GM23338 (cell line): ENCODE measurements around the gene TMEM145. TPM values are rescaled to one million over a fixed set of nuclear protein-coding genes. Genes with fewer than 3 reads are reported as not detected.

Experiments used
- ATAC-seq: fragments of 200-7000 bp; cut with Tn5 transposase; 3 replicates; pipeline ENCODE4 v1.9.1; 2020
- DNase-seq: peaks from one replicate; pipeline ENCODE4 v3.0.0-alpha.2; 2015; ENCODE audit warnings: low spot score
- H2AFZ ChIP-seq: fragments of 200-600 bp; sonication (generic); 2 replicates; pipeline ENCODE4 v1.8.0; 2016; ENCODE audit warnings: antibody characterized with exemption, mild to moderate bottlenecking, moderate library complexity
- H3F3A ChIP-seq: fragments of 200-600 bp; sonication (generic); replicated peaks from 2 replicates; pipeline ENCODE4 v1.8.0; 2017; ENCODE audit warnings: antibody characterized with exemption, mixed run types, low read depth
- H3K27ac ChIP-seq: fragments of 200-600 bp; sonication (generic); 2 replicates; pipeline ENCODE4 v1.6.1; 2016; ENCODE audit warnings: low read depth
- H3K27me3 ChIP-seq: fragments of 200-600 bp; sonication (generic); 2 replicates; pipeline ENCODE4 v1.8.0; 2016; ENCODE audit warnings: mild to moderate bottlenecking, mixed run types, moderate library complexity; ENCODE audit not compliant: insufficient read depth
- H3K36me3 ChIP-seq: fragments of 200-600 bp; sonication (generic); 2 replicates; pipeline ENCODE4 v1.8.0; 2016; ENCODE audit warnings: mild to moderate bottlenecking; ENCODE audit not compliant: insufficient read depth
- H3K4me1 ChIP-seq: fragments of 200-600 bp; sonication (generic); 2 replicates; pipeline ENCODE4 v1.8.0; 2016; ENCODE audit warnings: mild to moderate bottlenecking, moderate library complexity; ENCODE audit not compliant: insufficient read depth
- H3K4me2 ChIP-seq: fragments of 200-600 bp; sonication (generic); 2 replicates; pipeline ENCODE4 v1.7.1; 2017; ENCODE audit warnings: mixed run types
- H3K4me3 ChIP-seq: fragments of 200-600 bp; sonication (generic); 2 replicates; pipeline ENCODE4 v1.6.1; 2016; ENCODE audit warnings: mixed run types
- H3K79me2 ChIP-seq: fragments of 200-600 bp; sonication (generic); replicated peaks from 2 replicates; pipeline ENCODE4 v1.8.0; 2017; ENCODE audit warnings: mild to moderate bottlenecking; ENCODE audit not compliant: insufficient read depth
- H3K9me2 ChIP-seq: fragments of 200-600 bp; sonication (generic); 2 replicates; pipeline ENCODE4 v1.8.0; 2017; ENCODE audit not compliant: insufficient read depth
- H4K20me1 ChIP-seq: fragments of 200-600 bp; sonication (generic); replicated peaks from 2 replicates; pipeline ENCODE4 v1.8.0; 2017; ENCODE audit warnings: mild to moderate bottlenecking; ENCODE audit not compliant: insufficient read depth
- H3K27ac Mint-ChIP-seq: 2 replicates; pipeline ENCODE4 v1.8.0; 2020; ENCODE audit warnings: inconsistent platforms, mild to moderate bottlenecking, moderate library complexity, mixed read lengths
- H3K27me3 Mint-ChIP-seq: 3 replicates; pipeline ENCODE4 v1.8.0; 2022; ENCODE audit warnings: low read depth, mild to moderate bottlenecking, moderate library complexity, mixed read lengths, inconsistent platforms; ENCODE audit not compliant: insufficient read depth, poor library complexity
- H3K36me3 Mint-ChIP-seq: 3 replicates; pipeline ENCODE4 v1.8.0; 2021; ENCODE audit warnings: low read depth, mild to moderate bottlenecking, inconsistent platforms, moderate library complexity, mixed read lengths
- H3K4me1 Mint-ChIP-seq: 3 replicates; pipeline ENCODE4 v1.8.0; 2020; ENCODE audit warnings: mild to moderate bottlenecking, inconsistent platforms, mixed read lengths
- H3K4me3 Mint-ChIP-seq: 3 replicates; pipeline ENCODE4 v1.8.0; 2021; ENCODE audit warnings: moderate library complexity, mild to moderate bottlenecking, inconsistent platforms, mixed read lengths
- H3K9me3 Mint-ChIP-seq: 3 replicates; pipeline ENCODE4 v1.8.0; 2020; ENCODE audit warnings: moderate library complexity, mild to moderate bottlenecking, inconsistent platforms, mixed read lengths
- CREB1 ChIP-seq: fragments of 250-450 bp; sonication (Bioruptor Pico); IDR thresholded peaks from 2 replicates; pipeline ENCODE4 v1.5.0; 2020; ENCODE audit warnings: low read depth, mild to moderate bottlenecking, moderate library complexity
- CTCF ChIP-seq, 2 experiments: fragments of 200-600 bp in 1 of 2; sonication (generic) in 1 of 2; conservative IDR thresholded peaks; 2 replicates each; pipeline versions ENCODE4 v1.5.1 to v1.6.1; 2016 to 2017; ENCODE audit warnings: antibody characterized with exemption in 2 of 2, low read depth in 2 of 2, mild to moderate bottlenecking in 2 of 2, moderate library complexity in 1 of 2
- ETS1 ChIP-seq: IDR thresholded peaks from 2 replicates; pipeline ENCODE4 v1.6.1; 2016; ENCODE audit warnings: antibody characterized with exemption
- EZH2 ChIP-seq: fragments of 200-600 bp; sonication (generic); IDR thresholded peaks from one replicate; pipeline ENCODE4 v1.8.0; 2017; ENCODE audit warnings: antibody characterized with exemption, mild to moderate bottlenecking, low read depth; ENCODE audit not compliant: unreplicated experiment
- EZH2phosphoT487 ChIP-seq: fragments of 200-600 bp; sonication (generic); IDR thresholded peaks from one replicate; pipeline ENCODE4 v1.8.1; 2018; ENCODE audit warnings: antibody characterized with exemption; ENCODE audit not compliant: unreplicated experiment
- JUNB ChIP-seq: IDR thresholded peaks from one replicate; pipeline ENCODE4 v1.6.1; 2016; ENCODE audit warnings: antibody characterized with exemption; ENCODE audit not compliant: unreplicated experiment
- NANOG ChIP-seq: IDR thresholded peaks from 2 replicates; pipeline ENCODE4 v1.6.1; 2016; ENCODE audit warnings: antibody characterized with exemption, borderline replicate concordance
- POLR2AphosphoS5 ChIP-seq: IDR thresholded peaks from 2 replicates; pipeline ENCODE4 v1.6.1; 2016; ENCODE audit warnings: antibody characterized with exemption, low read depth
- REST ChIP-seq: IDR thresholded peaks from one replicate; pipeline ENCODE4 v1.6.1; 2018; ENCODE audit warnings: antibody characterized with exemption; ENCODE audit not compliant: unreplicated experiment
- STAT1 ChIP-seq: IDR thresholded peaks from one replicate; pipeline ENCODE4 v1.6.1; 2016; ENCODE audit warnings: antibody characterized with exemption; ENCODE audit not compliant: unreplicated experiment
- ZNF114 ChIP-seq: fragments of 250-450 bp; sonication (Bioruptor Pico); IDR thresholded peaks from 2 replicates; pipeline ENCODE4 v1.5.0; 2020; ENCODE audit warnings: mild to moderate bottlenecking, moderate library complexity
- ZNF331 ChIP-seq: fragments of 250-450 bp; sonication (Bioruptor Pico); IDR thresholded peaks from 2 replicates; pipeline ENCODE4 v1.5.0; 2020; ENCODE audit warnings: low read depth, mild to moderate bottlenecking, moderate library complexity
- ZNF462 ChIP-seq: fragments of 250-450 bp; sonication (Bioruptor Pico); IDR thresholded peaks from 2 replicates; pipeline ENCODE4 v1.5.0; 2020; ENCODE audit warnings: mild to moderate bottlenecking, moderate library complexity
- polyA plus RNA-seq: library from polyadenylated mRNA; unstranded; fragments of >200 nt; fragmentation: Nextera tagmentation; extraction: Ambion mirVana; gene quantifications from 2 replicates; pipeline ENCODE4 v1.2.1, GENCODE V29; 2016
- total RNA-seq: library from RNA; depleted of rRNA; stranded (reverse); fragments of >200 nt; shearing (Covaris generic); gene quantifications from 2 replicates; pipeline ENCODE4 v1.2.3, GENCODE V29; 2014

Gene TMEM145
- total and polyA plus RNA-seq, 2 experiments from 2014 or later: 1.9 to 5.4 TPM

GRCh38 chr19:42330241-42330711, 17.2 kb downstream of the TMEM145 start:
- H3K27ac ChIP-seq: no peak overlapping the region
- no peaks in the 10 kb centered on the region for H3K9me2 ChIP-seq
- Mint-ChIP-seq H3K36me3 (no peaks in the 10 kb centered on the region), H3K9me3 (no peaks in the 10 kb centered on the region), H3K27ac (no peak overlapping the region), H3K4me3 (peak overlapping the region; percentile 24; the same call in 1 of the 3 replicates), H3K27me3 (peaks cover 6% of the 10 kb centered on the region), H3K4me1 (peaks cover 28% of the 10 kb centered on the region; the same call in 2 of the 3 replicates)
- peaks cover 6% of the 10 kb centered on the region for H4K20me1 ChIP-seq
- no peak for TF ChIP-seq ZNF114 (CRISPR knock-in tag)
- no peak for TF ChIP-seq STAT1
- no peak for TF ChIP-seq ETS1
- TF ChIP-seq REST: no peak
- TF ChIP-seq ZNF331 (CRISPR knock-in tag): no peak
- no peak for TF ChIP-seq CTCF (conservative IDR thresholded peaks at IDR 0.05; ENCODE audit: low read depth in 2 of 2)
- TF ChIP-seq CREB1 (CRISPR knock-in tag): no peak
- no peak for TF ChIP-seq POLR2AphosphoS5
- no peak for TF ChIP-seq EZH2phosphoT487
- TF ChIP-seq EZH2: no peak
- TF ChIP-seq ZNF462: no peak
- TF ChIP-seq JUNB: no peak
- no peak for TF ChIP-seq NANOG
- no peak overlapping the region for H2AFZ ChIP-seq
- H3K4me2 ChIP-seq: no peak overlapping the region
- no peak for ATAC-seq
- DNase-seq: no peak
- H3F3A ChIP-seq: no peaks in the 10 kb centered on the region; the same call in 1 of the 2 replicates
- H3K27me3 ChIP-seq: no peaks in the 10 kb centered on the region
- H3K4me1 ChIP-seq: peaks cover 6% of the 10 kb centered on the region; the same call in 1 of the 2 replicates
- H3K36me3 ChIP-seq: no peaks in the 10 kb centered on the region
- no peak overlapping the region for H3K4me3 ChIP-seq
- H3K79me2 ChIP-seq: peaks cover 26% of the 10 kb centered on the region
